Neural cell (in vitro differentiated cells): ENCODE data around the gene SLC25A13.

Source experiments
- CTCF ChIP-seq: fragments of 450-650 bp; IDR thresholded peaks from 2 replicates; pipeline ENCODE4 v1.5.1; 2014; ENCODE audit warnings: antibody characterized with exemption, mild to moderate bottlenecking, moderate library complexity; ENCODE audit not compliant: poor library complexity, severe bottlenecking
- EP300 ChIP-seq: fragments of 450-650 bp; conservative IDR thresholded peaks from 2 replicates; pipeline ENCODE4 v1.6.1; 2014; ENCODE audit warnings: antibody characterized with exemption, mild to moderate bottlenecking, moderate library complexity; ENCODE audit not compliant: poor library complexity, severe bottlenecking
- EZH2 ChIP-seq: fragments of 200-600, 300-800 bp; shearing (Covaris generic), sonication (generic); IDR thresholded peaks from 2 replicates; pipeline ENCODE4 v1.6.1; 2014; ENCODE audit warnings: antibody characterized with exemption, low read length, borderline replicate concordance, mild to moderate bottlenecking; ENCODE audit not compliant: insufficient read depth, poor library complexity, severe bottlenecking
- MXI1 ChIP-seq: fragments of 450-650 bp; conservative IDR thresholded peaks from 2 replicates; pipeline ENCODE4 v1.6.1; 2014; ENCODE audit warnings: antibody characterized with exemption, mild to moderate bottlenecking; ENCODE audit not compliant: poor library complexity, severe bottlenecking
- POLR2AphosphoS5 ChIP-seq: IDR thresholded peaks from 2 replicates; pipeline ENCODE4 v1.6.1; 2012
- TAF1 ChIP-seq: IDR thresholded peaks from 2 replicates; pipeline ENCODE4 v1.6.1; 2012; ENCODE audit warnings: low read depth
- TF ChIP-seq, protein P1 (sequence below): IDR thresholded peaks from 2 replicates; pipeline ENCODE4 v1.6.1; 2012; ENCODE audit warnings: borderline replicate concordance

DNA sequence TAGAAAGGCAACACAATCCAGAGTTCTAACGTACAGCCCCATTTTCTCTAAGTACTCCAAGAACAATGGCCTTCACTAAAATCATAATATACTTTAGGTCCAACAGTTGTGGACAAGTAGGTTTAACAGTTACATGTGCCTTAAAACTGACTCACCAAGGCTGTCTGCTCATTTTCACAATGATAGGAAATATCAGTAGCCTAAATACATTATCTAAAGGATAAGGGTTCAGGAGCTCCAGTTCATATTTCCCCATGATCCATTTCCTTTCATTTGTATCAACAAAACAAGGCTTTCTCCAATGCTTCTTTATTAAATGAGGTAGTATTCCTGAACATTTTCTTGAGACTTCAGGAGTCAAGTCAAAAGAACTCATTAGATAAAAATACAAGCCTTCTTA is 164.0 kb downstream of the SLC25A13 start:
- TF ChIP-seq CTCF: no peak
- TF ChIP-seq, protein P1, sequence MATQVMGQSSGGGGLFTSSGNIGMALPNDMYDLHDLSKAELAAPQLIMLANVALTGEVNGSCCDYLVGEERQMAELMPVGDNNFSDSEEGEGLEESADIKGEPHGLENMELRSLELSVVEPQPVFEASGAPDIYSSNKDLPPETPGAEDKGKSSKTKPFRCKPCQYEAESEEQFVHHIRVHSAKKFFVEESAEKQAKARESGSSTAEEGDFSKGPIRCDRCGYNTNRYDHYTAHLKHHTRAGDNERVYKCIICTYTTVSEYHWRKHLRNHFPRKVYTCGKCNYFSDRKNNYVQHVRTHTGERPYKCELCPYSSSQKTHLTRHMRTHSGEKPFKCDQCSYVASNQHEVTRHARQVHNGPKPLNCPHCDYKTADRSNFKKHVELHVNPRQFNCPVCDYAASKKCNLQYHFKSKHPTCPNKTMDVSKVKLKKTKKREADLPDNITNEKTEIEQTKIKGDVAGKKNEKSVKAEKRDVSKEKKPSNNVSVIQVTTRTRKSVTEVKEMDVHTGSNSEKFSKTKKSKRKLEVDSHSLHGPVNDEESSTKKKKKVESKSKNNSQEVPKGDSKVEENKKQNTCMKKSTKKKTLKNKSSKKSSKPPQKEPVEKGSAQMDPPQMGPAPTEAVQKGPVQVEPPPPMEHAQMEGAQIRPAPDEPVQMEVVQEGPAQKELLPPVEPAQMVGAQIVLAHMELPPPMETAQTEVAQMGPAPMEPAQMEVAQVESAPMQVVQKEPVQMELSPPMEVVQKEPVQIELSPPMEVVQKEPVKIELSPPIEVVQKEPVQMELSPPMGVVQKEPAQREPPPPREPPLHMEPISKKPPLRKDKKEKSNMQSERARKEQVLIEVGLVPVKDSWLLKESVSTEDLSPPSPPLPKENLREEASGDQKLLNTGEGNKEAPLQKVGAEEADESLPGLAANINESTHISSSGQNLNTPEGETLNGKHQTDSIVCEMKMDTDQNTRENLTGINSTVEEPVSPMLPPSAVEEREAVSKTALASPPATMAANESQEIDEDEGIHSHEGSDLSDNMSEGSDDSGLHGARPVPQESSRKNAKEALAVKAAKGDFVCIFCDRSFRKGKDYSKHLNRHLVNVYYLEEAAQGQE: no peak
- no peak for TF ChIP-seq EP300
- TF ChIP-seq POLR2AphosphoS5: no peak
- no peak for TF ChIP-seq TAF1
- TF ChIP-seq EZH2: no peak
- no peak for TF ChIP-seq MXI1
